Neural cell (in vitro differentiated cells): ENCODE results near the gene DNER. TPM values are rescaled to one million over a fixed set of nuclear protein-coding genes. Genes with fewer than 3 reads are reported as not detected.

Source experiments
- H2AFZ ChIP-seq: fragments of 200-600, 300-800 bp; sonication (generic), shearing (Covaris generic); 2 replicates; pipeline ENCODE4 v1.6.0; 2014; ENCODE audit warnings: low read depth, mild to moderate bottlenecking, antibody characterized with exemption, low read length, moderate library complexity
- H3F3A ChIP-seq: fragments of 200-600 bp; shearing (Covaris generic); 2 replicates; pipeline ENCODE4 v1.6.1; 2016; ENCODE audit warnings: mild to moderate bottlenecking, moderate library complexity, mixed read lengths, antibody characterized with exemption, low read length; ENCODE audit not compliant: insufficient read depth, poor library complexity, severe bottlenecking
- H3K27ac ChIP-seq: fragments of 200-600, 300-800 bp; sonication (generic), shearing (Covaris generic); 2 replicates; pipeline ENCODE4 v1.5.1; 2014; ENCODE audit warnings: mild to moderate bottlenecking, low read length, moderate library complexity
- H3K27me3 ChIP-seq: fragments of 300-800, 200-600 bp; sonication (generic), shearing (Covaris generic); 2 replicates; pipeline ENCODE4 v1.6.0; 2014; ENCODE audit warnings: mild to moderate bottlenecking, low read depth, low read length, moderate library complexity; ENCODE audit not compliant: insufficient read depth
- H3K36me3 ChIP-seq: fragments of 300-800, 200-600 bp; sonication (generic), shearing (Covaris generic); 2 replicates; pipeline ENCODE4 v1.5.1; 2014; ENCODE audit warnings: mild to moderate bottlenecking, antibody characterized with exemption, low read length, moderate library complexity; ENCODE audit not compliant: insufficient read depth
- H3K4me2 ChIP-seq: fragments of 300-800, 200-600 bp; sonication (generic), shearing (Covaris generic); 2 replicates; pipeline ENCODE4 v1.6.0; 2014; ENCODE audit warnings: mild to moderate bottlenecking, low read length
- H3K4me3 ChIP-seq: fragments of 300-800, 200-600 bp; sonication (generic), shearing (Covaris generic); 2 replicates; pipeline ENCODE4 v1.5.1; 2014; ENCODE audit warnings: mild to moderate bottlenecking, low read length, moderate library complexity
- H3K79me2 ChIP-seq: fragments of 200-600 bp; shearing (Covaris generic); replicated peaks from 2 replicates; pipeline ENCODE4 v1.6.0; 2014; ENCODE audit warnings: mild to moderate bottlenecking, low read length, moderate library complexity; ENCODE audit not compliant: insufficient read depth
- H3K9ac ChIP-seq: fragments of 300-800, 200-600 bp; sonication (generic), shearing (Covaris generic); 2 replicates; pipeline ENCODE4 v1.6.1; 2016; ENCODE audit warnings: mild to moderate bottlenecking, low read length, mixed read lengths
- H3K9me2 ChIP-seq: fragments of 200-600 bp; shearing (Covaris generic); 2 replicates; pipeline ENCODE4 v1.6.1; 2016; ENCODE audit warnings: mild to moderate bottlenecking, low read length, mixed read lengths; ENCODE audit not compliant: insufficient read depth
- H3K9me3 ChIP-seq: fragments of 200-600, 300-800 bp; sonication (generic), shearing (Covaris generic); 2 replicates; pipeline ENCODE4 v1.6.1; 2016; ENCODE audit warnings: mild to moderate bottlenecking, mixed run types, low read length, moderate library complexity, mixed read lengths
- H4K20me1 ChIP-seq: fragments of 200-600 bp; shearing (Covaris generic); 2 replicates; pipeline ENCODE4 v1.6.1; 2016; ENCODE audit warnings: mild to moderate bottlenecking, mixed run types; ENCODE audit not compliant: insufficient read depth
- CTCF ChIP-seq: fragments of 450-650 bp; IDR thresholded peaks from 2 replicates; pipeline ENCODE4 v1.5.1; 2014; ENCODE audit warnings: antibody characterized with exemption, mild to moderate bottlenecking, moderate library complexity; ENCODE audit not compliant: poor library complexity, severe bottlenecking
- EP300 ChIP-seq: fragments of 450-650 bp; conservative IDR thresholded peaks from 2 replicates; pipeline ENCODE4 v1.6.1; 2014; ENCODE audit warnings: antibody characterized with exemption, mild to moderate bottlenecking, moderate library complexity; ENCODE audit not compliant: poor library complexity, severe bottlenecking
- EZH2 ChIP-seq: fragments of 200-600, 300-800 bp; shearing (Covaris generic), sonication (generic); IDR thresholded peaks from 2 replicates; pipeline ENCODE4 v1.6.1; 2014; ENCODE audit warnings: antibody characterized with exemption, low read length, borderline replicate concordance, mild to moderate bottlenecking; ENCODE audit not compliant: insufficient read depth, poor library complexity, severe bottlenecking
- MXI1 ChIP-seq: fragments of 450-650 bp; conservative IDR thresholded peaks from 2 replicates; pipeline ENCODE4 v1.6.1; 2014; ENCODE audit warnings: antibody characterized with exemption, mild to moderate bottlenecking; ENCODE audit not compliant: poor library complexity, severe bottlenecking
- POLR2AphosphoS5 ChIP-seq: IDR thresholded peaks from 2 replicates; pipeline ENCODE4 v1.6.1; 2012
- RAD21 ChIP-seq: fragments of 450-650 bp; conservative IDR thresholded peaks from 2 replicates; pipeline ENCODE4 v1.6.1; 2014; ENCODE audit warnings: antibody characterized with exemption, mild to moderate bottlenecking, moderate library complexity
- REST ChIP-seq: IDR thresholded peaks from 2 replicates; pipeline ENCODE4 v1.6.1; 2012; ENCODE audit warnings: borderline replicate concordance
- SMC3 ChIP-seq: fragments of 450-650 bp; conservative IDR thresholded peaks from 2 replicates; pipeline ENCODE4 v1.6.1; 2014; ENCODE audit warnings: antibody characterized with exemption, mild to moderate bottlenecking, moderate library complexity; ENCODE audit not compliant: poor library complexity
- TAF1 ChIP-seq: IDR thresholded peaks from 2 replicates; pipeline ENCODE4 v1.6.1; 2012; ENCODE audit warnings: low read depth
- polyA plus RNA-seq: library from polyadenylated mRNA; depleted of rRNA; stranded (reverse); fragments of >200 nt; gene quantifications from 2 replicates; pipeline ENCODE4 v1.2.3, GENCODE V29; 2014

DNER gene
- polyA plus RNA-seq, 1 donor from 2014 or later: 310 TPM

DNA sequence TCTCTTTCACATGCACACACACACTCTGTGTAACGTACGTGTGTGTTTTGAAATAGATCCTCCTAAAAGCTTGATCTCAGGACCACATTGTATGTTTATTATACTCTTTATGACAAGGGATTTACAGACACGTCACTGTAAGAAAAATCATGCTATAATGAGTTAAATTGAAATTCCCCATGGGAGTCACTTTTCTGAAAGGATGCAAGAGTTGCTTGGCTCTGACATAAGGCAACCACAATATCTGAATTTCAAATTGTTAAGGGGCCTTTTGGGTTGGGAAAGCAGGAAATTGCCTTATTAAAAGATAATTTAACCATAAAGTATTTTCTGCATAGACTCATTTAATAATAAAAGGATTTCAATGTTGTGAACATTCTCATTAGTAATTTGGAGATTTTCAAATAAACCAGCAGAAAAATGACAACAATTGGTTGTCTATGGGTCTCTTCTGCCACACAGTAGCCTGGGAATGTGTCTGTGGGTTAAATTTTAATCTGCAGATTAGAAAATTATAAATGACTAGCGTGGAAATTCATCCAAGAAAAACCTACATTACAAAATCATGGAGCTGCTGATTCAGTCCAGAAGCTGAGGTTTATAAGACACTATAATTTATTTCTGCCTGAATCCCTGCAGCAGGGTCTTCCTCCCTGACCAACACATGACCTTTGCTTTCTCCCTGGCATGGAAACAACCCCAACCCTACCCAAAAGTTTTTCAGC lies 367.4 kb downstream of the DNER start:
- H3K36me3 ChIP-seq: peaks cover 6% of the 10 kb centered on the region
- no peaks in the 10 kb centered on the region for H3K9me2 ChIP-seq
- no peaks in the 10 kb centered on the region for H3K27me3 ChIP-seq
- TF ChIP-seq SMC3 (no peak), TAF1 (no peak), EP300 (no peak), POLR2AphosphoS5 (no peak), CTCF (no peak), REST (no peak), RAD21 (no peak), EZH2 (no peak), MXI1 (no peak)
- no peaks in the 10 kb centered on the region for H3K79me2 ChIP-seq
- no peaks in the 10 kb centered on the region for H3K9me3 ChIP-seq
- H4K20me1 ChIP-seq: no peaks in the 10 kb centered on the region
- H3K4me2 ChIP-seq: no peak overlapping the region
- no peak overlapping the region for H2AFZ ChIP-seq
- H3F3A ChIP-seq: no peaks in the 10 kb centered on the region
- no peak overlapping the region for H3K9ac ChIP-seq
- H3K4me3 ChIP-seq: no peak overlapping the region
- H3K27ac ChIP-seq: no peak overlapping the region

GRCh38 chr2:229344955-229345354 lies 369.4 kb downstream of the DNER start:
- Histone ChIP-seq H4K20me1 (no peaks in the 10 kb centered on the region), H3K9me3 (no peaks in the 10 kb centered on the region), H3K9me2 (no peaks in the 10 kb centered on the region), H2AFZ (no peak overlapping the region), H3K4me3 (no peak overlapping the region), H3K27me3 (no peaks in the 10 kb centered on the region), H3K9ac (no peak overlapping the region), H3F3A (no peaks in the 10 kb centered on the region), H3K27ac (no peak overlapping the region), H3K4me2 (no peak overlapping the region), H3K36me3 (no peaks in the 10 kb centered on the region), H3K79me2 (no peaks in the 10 kb centered on the region)
- TF ChIP-seq MXI1: no peak
- TF ChIP-seq RAD21: no peak
- no peak for TF ChIP-seq POLR2AphosphoS5
- TF ChIP-seq CTCF: no peak
- TF ChIP-seq REST: no peak
- TF ChIP-seq SMC3: no peak
- TF ChIP-seq EP300: no peak
- no peak for TF ChIP-seq TAF1
- TF ChIP-seq EZH2: no peak
